ENCODE results near the gene HDAC9. TPM values are rescaled to one million over a fixed set of nuclear protein-coding genes. Genes with fewer than 3 reads are reported as not detected.

HDAC9 gene
- total RNA-seq, 1 experiment from 2014 or later: 4.3 TPM

- intact Hi-C loops (cut with micrococcal nuclease): no loop called here
- Histone ChIP-seq H3K9ac (ENCODE audit: low read length) (no peak overlapping the region), H4K20me1 (ENCODE audit: insufficient read depth) (no peaks in the 10 kb centered on the region), H2AFZ (ENCODE audit: low read depth, low read length, poor library complexity, severe bottlenecking) (no peak overlapping the region), H3K9me2 (ENCODE audit: insufficient read depth) (no peaks in the 10 kb centered on the region), H3K79me2 (ENCODE audit: insufficient read depth, low read length) (no peaks in the 10 kb centered on the region), H3K4me2 (ENCODE audit: low read length) (no peak overlapping the region), H3K9me3 (ENCODE audit: control insufficient read depth in 1 of 2, insufficient read depth in 1 of 2, low read depth in 1 of 2, low read length in 2 of 2) (no peaks in the 10 kb centered on the region), H3K27me3 (ENCODE audit: insufficient read depth, low read length) (no peaks in the 10 kb centered on the region), H3K36me3 (ENCODE audit: control insufficient read depth in 1 of 2, insufficient read depth in 2 of 2, low read length in 2 of 2) (no peaks in the 10 kb centered on the region), H3K27ac (ENCODE audit: low read depth, low read length) (no peak overlapping the region), H3K4me3 (replicated peaks in 1 of 2; ENCODE audit: low read depth in 1 of 2, low read length in 2 of 2) (no peak overlapping the region), H3K4me1 (ENCODE audit: control insufficient read depth in 1 of 2, insufficient read depth in 2 of 2, low read length in 2 of 2) (no peaks in the 10 kb centered on the region)
- no peak for DNase-seq (ENCODE audit: low read depth, low spot score)
- no peak for TF ChIP-seq EZH2phosphoT487 (IDR thresholded peaks at IDR 0.05; ENCODE audit: borderline replicate concordance)
- no peak for TF ChIP-seq ELF1 (IDR thresholded peaks at IDR 0.05; ENCODE audit: borderline replicate concordance, low read depth)
- TF ChIP-seq EGR1 (IDR thresholded peaks at IDR 0.05; ENCODE audit: low read depth): no peak
- TF ChIP-seq ZNF274 (IDR thresholded peaks at IDR 0.05; ENCODE audit: low read depth, low read length): no peak
- TF ChIP-seq TCF7L2 (IDR thresholded peaks at IDR 0.05; ENCODE audit: borderline replicate concordance, extremely low read depth, insufficient read depth, insufficient read length): no peak
- TF ChIP-seq JUND (IDR thresholded peaks at IDR 0.05): no peak
- no peak for TF ChIP-seq FOSL1 (IDR thresholded peaks at IDR 0.05; ENCODE audit: low read depth)
- TF ChIP-seq YY1 (IDR thresholded peaks at IDR 0.05; ENCODE audit: extremely low read depth, insufficient replicate concordance, low read depth, low read length): no peak
- no peak for TF ChIP-seq CTCF (IDR thresholded peaks at IDR 0.05 in 2 of 3, conservative IDR thresholded peaks at IDR 0.05 in 1 of 3; ENCODE audit: borderline replicate concordance in 1 of 3, insufficient read depth in 1 of 3, low read depth in 2 of 3, low read length in 2 of 3)
- TF ChIP-seq CEBPB (IDR thresholded peaks at IDR 0.05; ENCODE audit: low read depth): no peak
- TF ChIP-seq RAD21 (IDR thresholded peaks at IDR 0.05; ENCODE audit: low read depth): no peak
- no peak for TF ChIP-seq REST (IDR thresholded peaks at IDR 0.05; ENCODE audit: low read depth)
- no peak for TF ChIP-seq ATF3 (IDR thresholded peaks at IDR 0.05)
- TF ChIP-seq SP1 (IDR thresholded peaks at IDR 0.05; ENCODE audit: low read depth): no peak
- TF ChIP-seq SRF (IDR thresholded peaks at IDR 0.05; ENCODE audit: low read depth): no peak
- TF ChIP-seq POLR2A (IDR thresholded peaks at IDR 0.05; ENCODE audit: borderline replicate concordance, extremely low read depth, insufficient read depth, insufficient read length): no peak
- no peak for TF ChIP-seq ZBTB33 (IDR thresholded peaks at IDR 0.05; ENCODE audit: extremely low read depth, insufficient replicate concordance, low read length)
- no peak for TF ChIP-seq EZH2 (IDR thresholded peaks at IDR 0.05)
- TF ChIP-seq ZFX (IDR thresholded peaks at IDR 0.05): no peak
- ATAC-seq: no peak
- no TSS peak for BruUV-seq (replicated peaks)
- POLR2A ChIA-PET: no interaction called here
- RAD21 ChIA-PET (ENCODE audit: low non-redundant PET in 1 of 2, low total read pairs in 2 of 2, uncharacterized antibody in 2 of 2, unreplicated experiment in 2 of 2): no interaction called here
- CTCF ChIA-PET: no interaction called here
Observed at GRCh38 chr7:19011212-19011611, 515.7 kb downstream of the HDAC9 start.
